SK-N-SH (cell line): ENCODE measurements around the gene NCAPG. TPM values are rescaled to one million over a fixed set of nuclear protein-coding genes. Genes with fewer than 3 reads are reported as not detected.
A peak's percentile ranks its signal among the peaks of the same experiment; 100 is the strongest.

Source experiments
- CTCF ChIA-PET: fragments of 300-600, 350-600 bp; formaldehyde crosslinking; extraction: SDS; loops from one replicate; lab custom pipeline; 2021; lab: Yijun Ruan, JAX
- POLR2A ChIA-PET: fragments of 350-600 bp; sonication (Branson Sonifier 250); formaldehyde crosslinking; extraction: SDS; loops from one replicate; lab custom pipeline; 2020; ENCODE audit warnings: antibody characterized with exemption, inconsistent platforms; lab: Yijun Ruan, JAX
- DNase-seq: peaks from one replicate; pipeline ENCODE4 v3.0.0; 2012
- H2AFZ ChIP-seq: fragments of 200-600 bp; sonication (generic); 2 replicates; pipeline ENCODE4 v1.8.1; 2016; ENCODE audit warnings: antibody characterized with exemption, mild to moderate bottlenecking, low read depth
- H3F3A ChIP-seq: fragments of 200-600 bp; sonication (generic); replicated peaks from 2 replicates; pipeline ENCODE3; 2016; ENCODE audit warnings: antibody characterized with exemption, mild to moderate bottlenecking; ENCODE audit not compliant: insufficient read depth
- H3K27ac ChIP-seq, 2 experiments: fragments of 200-500 bp in 1 of 2; fragments of 200-600 bp in 1 of 2; sonication (Bioruptor generic) in 1 of 2; sonication (generic), shearing (Covaris generic) in 1 of 2; 2 replicates each; pipeline versions ENCODE4 v1.5.1 to v1.6.1; 2014 to 2016; ENCODE audit warnings: low read depth in 2 of 2, inconsistent platforms in 1 of 2, low read length in 1 of 2, mild to moderate bottlenecking in 1 of 2, mixed read lengths in 1 of 2
- H3K27me3 ChIP-seq: fragments of 200-600 bp; sonication (generic), shearing (Covaris generic); 2 replicates; pipeline ENCODE4 v1.6.1; 2016; ENCODE audit warnings: mixed run types; ENCODE audit not compliant: insufficient read depth
- H3K36me3 ChIP-seq, 2 experiments: fragments of 200-500 bp in 1 of 2; fragments of 200-600 bp in 1 of 2; sonication (Bioruptor generic) in 1 of 2; sonication (generic) in 1 of 2; replicated peaks in 1 of 2; 2 replicates each; pipeline versions ENCODE3 to v1.5.1; 2014 to 2016; ENCODE audit warnings: low read length in 1 of 2, mild to moderate bottlenecking in 1 of 2; ENCODE audit not compliant: insufficient read depth in 2 of 2, control insufficient read depth in 1 of 2
- H3K4me1 ChIP-seq, 2 experiments: fragments of 200-500 bp in 1 of 2; fragments of 200-600 bp in 1 of 2; sonication (Bioruptor generic) in 1 of 2; sonication (generic), shearing (Covaris generic) in 1 of 2; 2 replicates each; pipeline versions ENCODE4 v1.5.1 to v1.6.1; 2014 to 2016; ENCODE audit warnings: low read depth in 1 of 2, low read length in 1 of 2, mixed run types in 1 of 2; ENCODE audit not compliant: insufficient read depth in 2 of 2, control insufficient read depth in 1 of 2
- H3K4me2 ChIP-seq: fragments of 200-600 bp; sonication (generic), shearing (Covaris generic); 2 replicates; pipeline ENCODE4 v1.6.1; 2017; ENCODE audit warnings: mixed run types
- H3K4me3 ChIP-seq, 2 experiments: fragments of 200-500 bp in 1 of 2; fragments of 200-600 bp in 1 of 2; sonication (Bioruptor generic) in 1 of 2; sonication (generic), shearing (Covaris generic) in 1 of 2; 2 replicates each; pipeline versions ENCODE4 v1.5.1 to v1.8.1; 2014 to 2016; ENCODE audit warnings: low read depth in 2 of 2, inconsistent platforms in 1 of 2, low read length in 1 of 2, mild to moderate bottlenecking in 1 of 2, mixed read lengths in 1 of 2, moderate library complexity in 1 of 2
- H3K79me2 ChIP-seq: fragments of 200-600 bp; sonication (generic); 2 replicates; pipeline ENCODE4 v1.8.1; 2017; ENCODE audit warnings: mild to moderate bottlenecking; ENCODE audit not compliant: insufficient read depth
- H3K9ac ChIP-seq: fragments of 200-600 bp; sonication (generic); 2 replicates; pipeline ENCODE4 v1.6.1; 2017; ENCODE audit warnings: mixed run types
- H3K9me2 ChIP-seq: fragments of 200-600 bp; sonication (generic); 2 replicates; pipeline ENCODE4 v1.6.1; 2017; ENCODE audit warnings: mixed run types
- H3K9me3 ChIP-seq: fragments of 200-600 bp; sonication (generic); 2 replicates; pipeline ENCODE4 v1.6.1; 2017; ENCODE audit warnings: mixed run types, mild to moderate bottlenecking, moderate library complexity
- H4K20me1 ChIP-seq: fragments of 200-600 bp; sonication (generic); 2 replicates; pipeline ENCODE4 v1.6.1; 2017; ENCODE audit warnings: mild to moderate bottlenecking, mixed run types; ENCODE audit not compliant: insufficient read depth
- EP300 ChIP-seq, 2 experiments: IDR thresholded peaks; 2 replicates each; pipeline versions ENCODE4 v1.4.0 to v1.6.1; 2012; ENCODE audit warnings: borderline replicate concordance in 1 of 2, low read depth in 1 of 2, low read length in 1 of 2
- EZH2phosphoT487 ChIP-seq: fragments of 200-600 bp; sonication (generic); IDR thresholded peaks from 2 replicates; pipeline ENCODE4 v1.6.1; 2017; ENCODE audit warnings: low read depth, mixed run types, mild to moderate bottlenecking, antibody characterized with exemption, moderate library complexity, borderline replicate concordance
- MXI1 ChIP-seq: IDR thresholded peaks from 2 replicates; pipeline ENCODE4 v1.6.1; 2012; ENCODE audit warnings: mild to moderate bottlenecking, low read depth, low read length, improper control_type of control experiment
- POLR2AphosphoS5 ChIP-seq: IDR thresholded peaks from 2 replicates; pipeline ENCODE4 v1.6.1; 2012; ENCODE audit warnings: low read depth, low read length
- RCOR1 ChIP-seq: fragments of 150-350 bp; IDR thresholded peaks from 2 replicates; pipeline ENCODE4 v1.6.1; 2017; ENCODE audit warnings: antibody characterized with exemption, low read length
- REST ChIP-seq: IDR thresholded peaks from 2 replicates; pipeline ENCODE4 v1.6.1; 2012; ENCODE audit warnings: mild to moderate bottlenecking, low read depth, low read length, moderate library complexity
- SMC3 ChIP-seq: IDR thresholded peaks from 2 replicates; pipeline ENCODE4 v1.6.1; 2012; ENCODE audit warnings: low read depth, low read length, improper control_type of control experiment
- TCF12 ChIP-seq: IDR thresholded peaks from 2 replicates; pipeline ENCODE4 v1.4.0; 2012
- TEAD4 ChIP-seq: IDR thresholded peaks from 2 replicates; pipeline ENCODE4 v1.4.0; 2012; ENCODE audit warnings: mild to moderate bottlenecking, borderline replicate concordance; ENCODE audit not compliant: insufficient read depth
- USF1 ChIP-seq: IDR thresholded peaks from 2 replicates; pipeline ENCODE4 v1.4.0; 2012; ENCODE audit warnings: low read depth, borderline replicate concordance
- ZBTB33 ChIP-seq: IDR thresholded peaks from 2 replicates; pipeline ENCODE4 v1.4.0; 2012; ENCODE audit warnings: low read depth, borderline replicate concordance
- WGBS: methylation state at CpG from one replicate; pipeline ENCODE4 v1.1.6; 2017; ENCODE audit warnings: low lambda C conversion rate; 5-methylcytosine and 5-hydroxymethylcytosine counted together
- polyA plus RNA-seq, 3 experiments: library from polyadenylated mRNA; depleted of rRNA; stranded (reverse); fragments of >200 nt; gene quantifications; 2 replicates each; pipeline ENCODE4 v1.2.3, GENCODE V29; 2012
- TF ChIP-seq, protein P1 (sequence below): IDR thresholded peaks from 2 replicates; pipeline ENCODE4; 2012
- TF ChIP-seq, protein P2 (sequence below): IDR thresholded peaks from 2 replicates; pipeline ENCODE4 v1.4.0; 2012; ENCODE audit warnings: low read depth

Gene NCAPG
- polyA plus RNA-seq, 1 of the 3 experiments (the other 2 are of a cell fraction) = 4.8 TPM

DNA sequence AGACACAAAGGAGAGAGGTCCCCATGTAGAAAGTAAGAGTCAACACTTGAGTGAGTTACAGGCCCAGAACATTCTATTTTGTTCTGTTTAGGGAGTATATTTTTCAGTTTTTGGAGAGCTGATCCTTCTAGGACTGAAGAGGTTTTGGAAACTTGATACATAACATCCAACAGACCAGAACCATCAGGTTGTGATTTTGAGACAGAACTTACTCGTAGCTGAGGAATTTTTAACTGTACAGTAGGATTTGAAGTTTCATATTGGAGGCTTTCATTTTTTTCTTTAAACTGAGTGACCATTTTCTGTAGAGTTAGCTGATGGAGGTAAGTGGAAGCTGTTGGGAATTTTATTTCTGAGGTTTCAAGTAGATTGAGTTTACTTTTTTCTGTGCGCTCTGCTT is 73.3 kb downstream of the NCAPG start:
- no peak for TF ChIP-seq EZH2phosphoT487
- TF ChIP-seq TCF12 = peak; percentile 46; the same call in 1 of the 2 replicates
- Histone ChIP-seq H3K9me3 (no peaks in the 10 kb centered on the region), H3K36me3 (peaks cover 6% of the 10 kb centered on the region in 2 experiments), H3K9ac (no peak overlapping the region), H3K9me2 (no peaks in the 10 kb centered on the region), H3F3A (no peaks in the 10 kb centered on the region), H3K27me3 (no peaks in the 10 kb centered on the region), H3K27ac (peak overlapping the region; percentile 28 to 30; a peak in 3 of 4 replicates), H3K4me3 (no peak overlapping the region), H2AFZ (no peak overlapping the region), H3K79me2 (no peaks in the 10 kb centered on the region), H3K4me2 (peak overlapping the region; percentile 24; the same call in 1 of the 2 replicates), H3K4me1 (no peaks in the 10 kb centered on the region; a peak in 1 of 4 replicates), H4K20me1 (no peaks in the 10 kb centered on the region)
- ChIA-PET POLR2A (no interaction called here), CTCF (no interaction called here)
- WGBS = 85% methylated on average over 2 of the region's 2 CpGs
- no peak for DNase-seq

DNA sequence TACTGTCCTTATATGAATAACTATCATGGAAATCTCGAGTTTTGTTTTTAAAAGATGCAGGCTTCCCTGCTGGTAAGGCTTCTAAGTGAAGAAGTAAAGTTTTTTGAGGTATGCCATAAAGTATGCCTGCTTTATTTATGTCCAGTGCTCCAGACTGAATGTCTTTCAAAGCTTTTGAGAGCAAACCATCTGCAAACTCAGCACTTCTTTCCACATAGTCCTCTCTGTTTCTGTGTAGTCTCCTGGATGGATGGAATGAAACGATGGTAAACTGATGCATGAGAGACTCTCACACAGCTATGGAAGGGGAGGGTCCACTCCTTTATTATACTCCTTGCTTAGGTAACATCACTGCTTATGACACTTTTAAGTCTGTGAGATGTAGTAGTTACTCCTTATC is 73.7 kb downstream of the NCAPG start:
- Histone ChIP-seq H4K20me1 (no peaks in the 10 kb centered on the region), H2AFZ (no peak overlapping the region), H3K36me3 (peaks cover 6% of the 10 kb centered on the region in 2 experiments), H3K4me1 (no peaks in the 10 kb centered on the region; a peak in 1 of 4 replicates), H3K9me3 (no peaks in the 10 kb centered on the region), H3K79me2 (no peaks in the 10 kb centered on the region), H3K9ac (no peak overlapping the region), H3K27me3 (no peaks in the 10 kb centered on the region)
- DNase-seq = no peak
- 82% methylated on average over 2 of the region's 2 CpGs for WGBS
- POLR2A ChIA-PET = no interaction called here
- TF ChIP-seq, protein P1, sequence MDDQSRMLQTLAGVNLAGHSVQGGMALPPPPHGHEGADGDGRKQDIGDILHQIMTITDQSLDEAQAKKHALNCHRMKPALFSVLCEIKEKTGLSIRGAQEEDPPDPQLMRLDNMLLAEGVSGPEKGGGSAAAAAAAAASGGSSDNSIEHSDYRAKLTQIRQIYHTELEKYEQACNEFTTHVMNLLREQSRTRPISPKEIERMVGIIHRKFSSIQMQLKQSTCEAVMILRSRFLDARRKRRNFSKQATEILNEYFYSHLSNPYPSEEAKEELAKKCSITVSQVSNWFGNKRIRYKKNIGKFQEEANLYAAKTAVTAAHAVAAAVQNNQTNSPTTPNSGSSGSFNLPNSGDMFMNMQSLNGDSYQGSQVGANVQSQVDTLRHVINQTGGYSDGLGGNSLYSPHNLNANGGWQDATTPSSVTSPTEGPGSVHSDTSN = no peak
- TF ChIP-seq EP300 (IDR thresholded peaks at IDR 0.05; ENCODE audit: borderline replicate concordance in 1 of 2, low read depth in 1 of 2, low read length in 1 of 2) (no peak), POLR2AphosphoS5 (no peak), USF1 (no peak), TEAD4 (no peak), RCOR1 (no peak), SMC3 (no peak), ZBTB33 (no peak), REST (no peak), MXI1 (no peak)
- TF ChIP-seq, protein P2, sequence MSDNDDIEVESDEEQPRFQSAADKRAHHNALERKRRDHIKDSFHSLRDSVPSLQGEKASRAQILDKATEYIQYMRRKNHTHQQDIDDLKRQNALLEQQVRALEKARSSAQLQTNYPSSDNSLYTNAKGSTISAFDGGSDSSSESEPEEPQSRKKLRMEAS = no peak
- TF ChIP-seq, all 33 proteins: peak for 0
- peak overlapping the region; percentile 24; the same call in 1 of the 2 replicates for H3K4me2 ChIP-seq
- H3K27ac ChIP-seq = peak overlapping the region; percentile 28 to 30; a peak in 3 of 4 replicates
- H3F3A ChIP-seq = no peaks in the 10 kb centered on the region
- no peaks in the 10 kb centered on the region for H3K9me2 ChIP-seq
- CTCF ChIA-PET = no interaction called here
- H3K4me3 ChIP-seq = no peak overlapping the region
